ENCODE results near the gene KLHL13. TPM values are rescaled to one million over a fixed set of nuclear protein-coding genes. Genes with fewer than 3 reads are reported as not detected.

Gene KLHL13
- total RNA-seq, 1 experiment from 2014 or later = not detected

DNA sequence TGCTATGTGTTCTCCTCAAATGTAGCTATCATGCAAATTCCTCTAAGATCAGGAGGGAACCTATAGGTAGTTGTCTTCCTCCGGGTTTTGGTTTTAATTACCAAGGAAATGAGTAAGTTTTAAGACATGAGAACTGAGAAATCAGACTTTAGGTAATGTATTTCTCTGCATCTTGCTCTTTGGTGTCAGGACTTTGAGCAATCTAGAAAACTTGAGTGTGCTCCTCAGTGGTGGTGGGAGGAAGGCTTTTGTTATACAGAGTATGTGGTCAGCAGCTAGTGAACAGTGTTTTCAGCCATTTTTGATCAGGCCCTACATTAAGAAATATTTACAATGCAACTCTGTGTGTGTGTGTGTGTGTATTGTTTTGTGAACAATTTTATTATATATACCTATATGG is 224.1 kb downstream of the KLHL13 start:
- Histone ChIP-seq H3K9me3 (ENCODE audit: insufficient read depth, low read depth) (no peaks in the 10 kb centered on the region; the same call in 1 of the 2 replicates), H3K4me3 (no peak overlapping the region), H3K36me3 (ENCODE audit: low read depth) (no peaks in the 10 kb centered on the region), H4K20me1 (ENCODE audit: insufficient read depth) (no peaks in the 10 kb centered on the region), H3K4me1 (replicated peaks; ENCODE audit: insufficient read depth) (no peaks in the 10 kb centered on the region), H3K27ac (no peak overlapping the region), H3K27me3 (ENCODE audit: insufficient read depth, low read depth) (no peaks in the 10 kb centered on the region), H2AFZ (no peak overlapping the region), H3K9me2 (ENCODE audit: insufficient read depth) (no peaks in the 10 kb centered on the region), H3K79me2 (ENCODE audit: low read depth) (no peaks in the 10 kb centered on the region), H3K4me2 (no peak overlapping the region), H3F3A (ENCODE audit: insufficient read depth, low read depth) (no peaks in the 10 kb centered on the region)
- TF ChIP-seq EZH2 (IDR thresholded peaks at IDR 0.05; ENCODE audit: low read depth) = no peak
- no peak for DNase-seq
- CTCF ChIA-PET = no interaction called here
- intact Hi-C loops (cut with micrococcal nuclease; ENCODE audit: unreplicated experiment) = no loop called here
- POLR2A ChIA-PET (ENCODE audit: unreplicated experiment) = no interaction called here
- no TSS peak for BruUV-seq (replicated peaks)

DNA sequence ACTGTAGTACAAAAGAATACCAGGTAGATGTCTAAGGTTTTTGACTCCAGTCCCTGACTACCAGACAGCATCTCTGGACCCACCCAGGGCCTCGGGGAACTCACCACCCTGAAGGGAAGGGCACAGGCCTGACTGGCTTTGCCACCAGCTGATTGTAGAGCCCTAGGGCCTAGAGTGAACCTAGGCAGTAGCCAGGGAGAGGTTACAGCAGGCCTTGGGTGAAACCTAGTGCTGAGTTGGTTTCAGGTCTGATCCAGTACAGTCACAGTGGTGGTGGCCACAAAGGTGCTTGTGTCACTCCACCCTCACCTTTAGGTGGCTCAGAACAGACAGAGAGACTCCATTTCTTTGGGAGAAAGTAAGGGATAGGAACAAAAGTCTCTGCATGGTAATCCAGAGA is 244.8 kb downstream of the KLHL13 start:
- H3K4me3 ChIP-seq = no peak overlapping the region
- no peaks in the 10 kb centered on the region for H3F3A ChIP-seq (ENCODE audit: insufficient read depth, low read depth)
- H3K4me1 ChIP-seq (replicated peaks; ENCODE audit: insufficient read depth) = no peaks in the 10 kb centered on the region
- no peaks in the 10 kb centered on the region for H4K20me1 ChIP-seq (ENCODE audit: insufficient read depth)
- no peak overlapping the region for H2AFZ ChIP-seq
- H3K9me3 ChIP-seq (ENCODE audit: insufficient read depth, low read depth) = no peaks in the 10 kb centered on the region
- POLR2A ChIA-PET (ENCODE audit: unreplicated experiment) = no interaction called here
- no TSS peak for BruUV-seq (replicated peaks)
- H3K79me2 ChIP-seq (ENCODE audit: low read depth) = no peaks in the 10 kb centered on the region
- TF ChIP-seq, protein P1, sequence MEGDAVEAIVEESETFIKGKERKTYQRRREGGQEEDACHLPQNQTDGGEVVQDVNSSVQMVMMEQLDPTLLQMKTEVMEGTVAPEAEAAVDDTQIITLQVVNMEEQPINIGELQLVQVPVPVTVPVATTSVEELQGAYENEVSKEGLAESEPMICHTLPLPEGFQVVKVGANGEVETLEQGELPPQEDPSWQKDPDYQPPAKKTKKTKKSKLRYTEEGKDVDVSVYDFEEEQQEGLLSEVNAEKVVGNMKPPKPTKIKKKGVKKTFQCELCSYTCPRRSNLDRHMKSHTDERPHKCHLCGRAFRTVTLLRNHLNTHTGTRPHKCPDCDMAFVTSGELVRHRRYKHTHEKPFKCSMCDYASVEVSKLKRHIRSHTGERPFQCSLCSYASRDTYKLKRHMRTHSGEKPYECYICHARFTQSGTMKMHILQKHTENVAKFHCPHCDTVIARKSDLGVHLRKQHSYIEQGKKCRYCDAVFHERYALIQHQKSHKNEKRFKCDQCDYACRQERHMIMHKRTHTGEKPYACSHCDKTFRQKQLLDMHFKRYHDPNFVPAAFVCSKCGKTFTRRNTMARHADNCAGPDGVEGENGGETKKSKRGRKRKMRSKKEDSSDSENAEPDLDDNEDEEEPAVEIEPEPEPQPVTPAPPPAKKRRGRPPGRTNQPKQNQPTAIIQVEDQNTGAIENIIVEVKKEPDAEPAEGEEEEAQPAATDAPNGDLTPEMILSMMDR (conservative IDR thresholded peaks at IDR 0.05) = no peak
- TF ChIP-seq EZH2 (IDR thresholded peaks at IDR 0.05; ENCODE audit: low read depth) = no peak
- no peak overlapping the region for H3K4me2 ChIP-seq
- no peaks in the 10 kb centered on the region for H3K27me3 ChIP-seq (ENCODE audit: insufficient read depth, low read depth)
- no peak overlapping the region for H3K27ac ChIP-seq
- intact Hi-C loops (cut with micrococcal nuclease; ENCODE audit: unreplicated experiment) = no loop called here
- CTCF ChIA-PET = no interaction called here
- no peak for DNase-seq
- no peaks in the 10 kb centered on the region for H3K36me3 ChIP-seq (ENCODE audit: low read depth)
- no peaks in the 10 kb centered on the region for H3K9me2 ChIP-seq (ENCODE audit: insufficient read depth)

DNA sequence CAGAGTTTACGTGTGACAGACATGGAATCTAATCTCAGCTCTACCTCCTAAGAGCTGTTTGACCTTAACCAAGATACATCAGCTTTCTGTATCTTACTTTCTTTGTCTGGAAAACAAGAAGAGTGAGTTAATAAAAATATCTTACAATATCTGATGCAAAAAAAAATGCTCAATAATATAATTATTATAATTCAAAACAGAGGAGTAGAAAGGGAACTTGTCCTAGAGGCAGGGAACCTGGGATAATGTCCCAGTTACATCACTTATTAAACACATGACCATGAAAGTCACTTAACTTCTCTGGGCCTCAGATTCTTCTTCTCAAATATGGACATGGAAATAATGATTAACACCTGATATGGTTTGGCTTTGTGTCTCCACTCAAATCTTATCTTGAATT is 256.1 kb downstream of the KLHL13 start:
- intact Hi-C loops (cut with micrococcal nuclease; ENCODE audit: unreplicated experiment) = no loop called here
- H3K27ac ChIP-seq = no peak overlapping the region
- POLR2A ChIA-PET (ENCODE audit: unreplicated experiment) = no interaction called here
- H3K9me2 ChIP-seq (ENCODE audit: insufficient read depth) = no peaks in the 10 kb centered on the region
- no peak overlapping the region for H2AFZ ChIP-seq
- H3K4me1 ChIP-seq (replicated peaks; ENCODE audit: insufficient read depth) = no peaks in the 10 kb centered on the region
- H3K79me2 ChIP-seq (ENCODE audit: low read depth) = no peaks in the 10 kb centered on the region
- no peak for TF ChIP-seq EZH2 (IDR thresholded peaks at IDR 0.05; ENCODE audit: low read depth)
- TF ChIP-seq, protein P1 (conservative IDR thresholded peaks at IDR 0.05) = no peak
- no peaks in the 10 kb centered on the region for H4K20me1 ChIP-seq (ENCODE audit: insufficient read depth)
- no peaks in the 10 kb centered on the region for H3K27me3 ChIP-seq (ENCODE audit: insufficient read depth, low read depth)
- no peak overlapping the region for H3K4me3 ChIP-seq
- no peak overlapping the region for H3K4me2 ChIP-seq
- DNase-seq = no peak
- CTCF ChIA-PET = no interaction called here
- no peaks in the 10 kb centered on the region for H3K36me3 ChIP-seq (ENCODE audit: low read depth)
- BruUV-seq (replicated peaks) = no TSS peak
- no peaks in the 10 kb centered on the region for H3F3A ChIP-seq (ENCODE audit: insufficient read depth, low read depth)
- H3K9me3 ChIP-seq (ENCODE audit: insufficient read depth, low read depth) = no peaks in the 10 kb centered on the region

DNA sequence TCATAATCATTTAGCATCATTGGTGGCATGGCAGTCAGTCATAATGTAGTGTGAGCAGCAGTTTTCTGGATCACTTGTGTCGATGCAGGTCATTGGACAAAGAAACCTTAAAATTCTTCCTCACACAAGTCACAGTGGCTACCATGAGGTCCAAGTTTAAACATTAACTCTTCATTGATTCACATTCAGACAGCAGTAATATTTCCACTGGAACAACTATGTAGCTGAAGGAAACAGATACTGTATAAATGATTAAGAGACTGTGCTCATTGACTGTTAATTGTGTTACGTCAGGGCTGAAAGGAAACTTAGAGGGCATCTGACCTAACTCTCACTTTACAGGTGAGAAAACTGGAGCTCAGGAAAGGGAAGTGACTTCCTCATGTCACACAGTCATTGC is 261.8 kb downstream of the KLHL13 start:
- no peak for TF ChIP-seq EZH2 (IDR thresholded peaks at IDR 0.05; ENCODE audit: low read depth)
- TF ChIP-seq, protein P1 (conservative IDR thresholded peaks at IDR 0.05) = no peak
- ChIA-PET CTCF (no interaction called here), POLR2A (ENCODE audit: unreplicated experiment) (no interaction called here)
- DNase-seq = no peak
- Histone ChIP-seq H3K36me3 (ENCODE audit: low read depth) (no peaks in the 10 kb centered on the region), H3K9me2 (ENCODE audit: insufficient read depth) (no peaks in the 10 kb centered on the region), H2AFZ (no peak overlapping the region), H3K27ac (no peak overlapping the region), H3K4me1 (replicated peaks; ENCODE audit: insufficient read depth) (no peaks in the 10 kb centered on the region), H3K4me2 (no peak overlapping the region), H3K9me3 (ENCODE audit: insufficient read depth, low read depth) (no peaks in the 10 kb centered on the region), H3K27me3 (ENCODE audit: insufficient read depth, low read depth) (no peaks in the 10 kb centered on the region), H3K79me2 (ENCODE audit: low read depth) (no peaks in the 10 kb centered on the region), H3F3A (ENCODE audit: insufficient read depth, low read depth) (no peaks in the 10 kb centered on the region), H3K4me3 (no peak overlapping the region), H4K20me1 (ENCODE audit: insufficient read depth) (no peaks in the 10 kb centered on the region)
- intact Hi-C loops (cut with micrococcal nuclease; ENCODE audit: unreplicated experiment) = no loop called here
- BruUV-seq (replicated peaks) = no TSS peak
